GM19099 (cell line): ENCODE measurements around the gene PIBF1.

ENCODE experiments used
- POLR2A ChIP-seq: IDR thresholded peaks from 3 replicates; pipeline ENCODE4 v1.6.1; 2011; ENCODE audit warnings: low read depth; ENCODE audit not compliant: insufficient read length; ENCODE audit errors: extremely low read depth

The PIBF1 gene

DNA sequence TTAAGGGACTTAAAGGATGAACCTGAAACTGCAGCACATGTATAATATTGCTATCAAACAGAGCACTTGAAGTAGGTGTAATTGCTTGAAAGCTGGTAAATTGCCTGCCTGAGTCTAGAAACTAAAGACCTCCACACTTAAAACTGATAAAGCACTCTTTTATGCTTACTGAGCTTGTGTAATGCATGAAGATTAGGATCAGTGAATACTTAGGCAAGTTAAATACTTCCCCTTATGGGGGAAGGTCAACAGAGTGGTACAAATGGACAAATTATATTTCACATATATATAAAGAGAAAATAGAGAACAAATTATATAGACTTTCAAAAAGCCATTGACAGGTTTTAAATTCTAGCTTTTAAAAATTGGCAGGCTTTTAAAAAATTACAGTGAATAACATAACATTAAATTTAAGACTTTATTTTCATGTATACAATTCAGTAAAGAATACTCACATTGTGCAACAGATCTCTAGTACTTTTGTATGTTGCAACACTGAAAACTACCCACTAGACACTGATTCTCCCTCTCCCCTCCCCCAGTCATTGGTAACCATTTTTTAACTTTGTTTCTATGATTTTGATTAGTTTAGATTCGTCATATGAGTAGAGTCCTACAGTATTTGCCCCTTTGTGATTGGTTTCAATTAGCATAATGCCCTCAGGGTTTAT lies 23.9 kb downstream of the PIBF1 start:
- TF ChIP-seq POLR2A: no peak

DNA sequence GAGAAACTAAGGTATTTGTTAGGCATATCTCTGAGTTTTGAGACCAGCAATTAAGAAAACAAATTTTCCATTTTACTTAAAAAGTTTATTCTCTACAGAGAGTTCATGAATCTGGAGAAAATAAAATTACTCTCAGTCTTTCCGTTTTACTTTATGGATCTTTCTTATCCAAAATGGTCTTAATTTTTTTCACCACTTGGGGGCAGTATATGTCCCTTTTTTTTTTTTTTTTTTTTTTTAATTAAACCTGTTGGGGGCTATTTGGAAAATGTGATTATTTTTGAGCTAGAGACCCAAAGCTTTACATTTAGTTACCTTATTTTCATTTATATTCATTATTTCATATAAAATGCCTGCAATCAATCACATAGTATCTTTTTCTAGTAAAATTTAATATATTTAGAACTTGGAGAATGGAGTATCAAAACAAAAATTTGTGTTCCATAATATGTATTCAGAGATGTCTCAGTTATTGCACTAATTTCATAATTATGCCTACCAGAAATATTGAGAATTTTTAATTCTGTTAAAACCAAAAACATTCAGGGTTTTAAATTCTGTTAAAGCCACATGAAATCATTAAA lies 27.1 kb downstream of the PIBF1 start:
- no peak for TF ChIP-seq POLR2A

DNA sequence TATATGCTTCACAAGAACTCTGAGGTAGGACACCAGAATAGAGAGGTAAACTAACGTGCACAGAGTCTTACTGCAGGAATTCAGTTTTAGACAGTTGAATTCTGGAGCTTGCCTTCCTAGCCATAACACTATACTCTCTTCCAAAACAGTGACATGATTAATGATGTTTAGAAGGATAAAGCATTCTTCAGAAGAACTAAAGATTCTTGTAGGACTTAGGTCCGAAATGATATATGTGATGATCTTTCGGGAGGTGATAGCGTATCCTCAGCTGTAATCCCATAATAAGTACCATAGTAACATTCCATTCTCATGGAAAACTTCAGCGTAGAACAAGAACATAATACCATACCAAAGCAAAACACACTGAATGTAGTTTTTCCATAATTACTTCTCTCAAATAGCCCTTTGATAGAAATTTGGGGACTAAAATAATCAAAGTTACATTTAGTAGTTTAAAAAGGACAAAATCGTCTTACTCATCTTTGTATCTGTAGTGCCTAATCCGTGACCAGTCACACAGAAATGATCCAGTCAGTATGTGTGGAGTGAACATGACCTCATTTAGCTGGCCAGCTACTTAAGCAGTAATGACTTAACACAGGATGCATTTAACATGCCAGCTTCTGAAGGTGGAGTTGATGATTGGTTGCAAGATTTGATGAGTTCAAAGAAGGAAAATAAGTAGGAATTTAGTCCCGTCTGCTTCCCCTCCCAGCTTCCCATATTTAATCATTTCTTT lies 38.4 kb downstream of the PIBF1 start:
- TF ChIP-seq POLR2A: no peak

DNA sequence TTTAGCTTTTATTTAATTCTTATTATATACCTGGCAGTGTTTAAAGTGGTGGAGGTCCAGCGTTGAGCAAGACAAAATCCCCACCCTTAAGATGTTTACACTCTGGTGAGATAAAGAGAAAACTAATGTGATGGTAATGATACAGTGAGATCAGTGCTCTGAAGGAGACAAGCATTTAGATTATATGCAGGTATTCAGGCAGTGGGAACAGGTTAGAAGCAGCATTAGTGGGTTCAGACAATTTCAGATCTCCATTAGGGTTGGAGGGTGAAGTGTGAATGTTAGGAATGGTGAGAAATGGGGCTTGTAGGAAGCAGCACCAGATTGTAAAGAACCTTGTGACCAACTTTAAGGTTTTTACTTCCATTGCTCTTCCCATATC lies 39.0 kb downstream of the PIBF1 start:
- no peak for TF ChIP-seq POLR2A

DNA sequence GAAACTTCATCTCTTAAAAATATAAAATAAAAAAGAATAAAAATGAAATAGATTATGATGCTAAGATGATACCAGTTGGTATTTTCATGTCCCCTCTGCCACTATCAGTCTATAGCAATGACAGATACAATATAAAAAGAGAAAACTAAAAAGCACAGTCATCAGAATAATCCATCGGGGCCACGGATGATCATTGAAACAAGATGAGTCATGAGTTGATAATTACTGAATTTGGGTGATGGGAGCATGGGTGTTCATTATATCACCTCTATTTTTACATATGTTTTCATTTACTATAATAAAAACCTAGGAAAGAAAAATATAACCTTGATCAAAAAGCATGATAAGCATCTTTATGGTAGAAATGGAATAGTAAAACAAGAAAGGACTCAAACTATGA lies 41.1 kb downstream of the PIBF1 start:
- TF ChIP-seq POLR2A: no peak

DNA sequence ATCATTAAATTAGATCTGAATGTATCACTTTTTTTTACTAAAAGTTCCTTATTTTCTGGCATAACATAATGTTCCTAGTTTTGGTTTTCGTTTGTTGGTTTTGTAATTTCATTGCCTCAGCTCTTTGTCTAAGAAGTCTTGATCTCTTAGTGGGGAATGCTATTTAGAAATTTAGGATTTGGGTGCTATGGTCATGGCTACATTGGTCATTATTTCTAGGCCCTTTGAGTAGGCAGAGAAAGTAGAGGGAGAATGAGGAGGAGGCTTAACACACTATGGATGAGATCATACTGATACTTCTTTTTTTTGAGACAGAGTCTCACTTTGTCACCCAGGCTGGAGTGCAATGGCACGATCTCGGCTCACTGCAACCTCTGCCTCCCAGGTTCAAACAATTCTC lies 41.8 kb downstream of the PIBF1 start:
- TF ChIP-seq POLR2A: no peak

DNA sequence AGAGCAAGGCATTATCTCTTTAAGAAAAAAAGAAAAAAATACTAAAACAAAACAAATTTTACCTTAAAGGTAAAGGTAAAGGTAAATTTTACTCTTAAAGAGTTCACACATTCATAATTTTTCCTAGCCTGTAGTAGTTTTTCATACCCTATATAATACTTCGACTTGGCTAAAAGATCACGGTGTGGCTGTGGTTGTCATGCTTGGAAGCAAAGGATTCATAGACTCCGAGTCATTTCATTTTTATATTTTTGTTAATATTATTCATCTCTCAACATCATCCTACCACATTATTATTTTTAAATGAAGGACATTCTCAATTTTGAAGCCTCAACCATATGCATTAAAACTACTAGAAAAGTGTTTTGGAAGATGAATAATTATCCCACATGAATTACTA lies 52.7 kb downstream of the PIBF1 start:
- no peak for TF ChIP-seq POLR2A

DNA sequence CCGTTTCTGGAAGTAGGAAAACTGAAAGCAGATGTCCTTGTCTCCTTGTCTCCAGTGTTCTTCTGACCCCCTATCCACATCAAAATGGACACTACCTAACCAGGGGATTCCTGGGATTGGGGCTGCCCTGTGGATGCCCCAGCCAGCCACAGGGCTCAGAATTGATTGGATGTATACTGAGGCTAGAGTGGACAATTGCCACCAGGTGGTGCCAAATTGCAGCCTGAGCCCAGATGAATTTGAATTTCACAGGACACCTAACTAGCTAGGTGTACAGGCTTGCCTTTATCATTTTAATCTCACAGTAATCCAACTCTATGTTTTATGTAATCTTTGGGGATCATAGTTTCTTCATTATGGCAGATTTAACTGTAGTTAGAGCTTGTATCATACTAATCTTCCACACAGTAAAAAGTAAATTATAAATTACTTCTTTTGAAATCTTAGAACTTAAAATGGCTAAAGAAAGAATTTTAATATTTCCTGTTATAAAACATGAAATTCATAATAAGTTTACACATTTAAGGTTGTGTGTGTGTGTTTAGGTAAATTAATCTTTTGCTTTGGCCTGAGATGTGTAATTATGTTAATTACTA lies 58.0 kb downstream of the PIBF1 start:
- TF ChIP-seq POLR2A: no peak

DNA sequence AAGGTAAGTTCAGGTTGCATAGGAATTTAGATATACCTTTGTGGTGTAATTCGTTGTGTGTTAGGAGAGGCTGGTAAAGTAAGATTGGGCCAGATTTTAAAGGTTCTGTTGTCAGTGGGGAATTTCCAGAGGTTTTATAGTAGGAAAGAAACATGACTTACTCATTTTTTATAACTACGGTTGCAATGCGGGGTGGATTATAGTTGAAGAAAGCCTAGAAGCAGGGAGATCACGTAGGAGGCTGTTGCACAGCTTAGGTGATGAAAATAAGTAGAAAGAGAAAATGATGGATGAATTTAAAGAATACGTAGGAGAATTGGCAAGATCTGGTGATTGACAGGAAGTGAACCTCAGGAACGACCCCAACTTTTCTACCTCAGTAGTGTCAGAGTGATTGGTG lies 61.1 kb downstream of the PIBF1 start:
- no peak for TF ChIP-seq POLR2A

DNA sequence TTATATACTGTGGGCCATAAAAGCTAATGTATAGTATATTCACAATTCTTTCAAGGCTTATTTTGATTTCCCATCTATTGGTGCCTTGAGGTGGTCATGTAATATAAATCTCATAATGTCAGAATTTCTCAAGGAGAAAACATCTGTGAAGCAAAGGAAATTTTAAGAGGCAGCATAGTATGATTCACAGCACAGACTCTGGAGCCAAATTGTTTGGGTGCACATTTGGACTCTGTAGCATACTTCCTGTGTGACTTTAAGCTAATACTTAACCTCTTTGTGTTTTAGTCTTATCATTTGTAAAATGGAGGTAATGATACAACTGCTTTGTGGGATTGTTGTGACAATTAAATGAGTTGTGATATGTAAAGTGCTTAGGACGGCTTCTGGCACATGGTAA lies 67.6 kb downstream of the PIBF1 start:
- TF ChIP-seq POLR2A: no peak

DNA sequence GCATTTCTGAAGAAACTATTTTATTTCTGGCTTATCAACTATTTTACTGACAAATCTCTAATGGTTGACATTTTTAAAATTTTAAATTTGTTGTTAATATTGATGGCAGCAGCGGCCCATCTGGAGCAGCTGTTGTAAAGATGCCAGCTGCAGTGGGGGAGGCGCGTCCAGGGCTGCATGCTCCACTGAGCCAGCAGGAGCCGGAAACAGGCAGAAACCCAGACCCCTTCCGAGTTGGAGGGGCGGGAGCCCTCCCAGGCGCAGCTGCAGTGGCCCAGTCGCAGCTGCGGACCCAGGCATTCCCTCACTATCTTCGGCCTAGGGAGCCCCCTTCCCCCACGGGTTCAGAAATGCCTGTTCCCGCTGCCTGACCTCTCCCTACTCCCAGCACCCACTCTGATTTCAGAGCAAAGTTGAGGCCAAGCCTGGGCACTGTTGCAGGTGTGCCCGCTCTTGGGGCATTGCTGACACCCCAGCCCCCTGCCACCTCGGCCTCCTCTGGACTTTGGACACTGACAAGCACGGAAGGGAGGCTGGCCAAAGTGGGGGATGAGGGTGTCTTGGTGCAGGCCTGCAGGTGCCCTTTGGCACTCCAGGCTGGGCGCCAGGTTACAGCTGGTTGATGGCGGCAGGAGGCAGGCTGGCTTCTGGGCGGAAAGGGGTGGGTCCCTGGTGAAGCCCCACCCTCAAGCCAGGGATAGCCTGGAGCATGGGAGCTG lies 69.2 kb downstream of the PIBF1 start:
- no peak for TF ChIP-seq POLR2A

DNA sequence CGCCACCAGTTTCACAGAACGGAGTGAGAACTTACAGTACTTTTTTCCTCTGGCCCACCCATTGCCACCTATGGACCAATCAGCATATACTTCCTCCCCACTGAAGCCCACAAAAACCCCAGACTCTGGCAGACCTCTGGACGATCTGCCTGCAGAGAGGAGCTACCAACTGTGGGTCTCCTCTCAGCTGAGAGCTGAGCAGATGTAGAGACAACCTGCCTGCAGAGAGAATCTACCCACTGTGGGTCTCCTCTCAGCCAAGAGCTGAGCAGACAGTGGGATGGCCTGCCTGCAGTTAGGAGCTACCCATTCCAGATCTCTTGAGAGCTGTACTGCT lies 69.7 kb downstream of the PIBF1 start:
- no peak for TF ChIP-seq POLR2A

DNA sequence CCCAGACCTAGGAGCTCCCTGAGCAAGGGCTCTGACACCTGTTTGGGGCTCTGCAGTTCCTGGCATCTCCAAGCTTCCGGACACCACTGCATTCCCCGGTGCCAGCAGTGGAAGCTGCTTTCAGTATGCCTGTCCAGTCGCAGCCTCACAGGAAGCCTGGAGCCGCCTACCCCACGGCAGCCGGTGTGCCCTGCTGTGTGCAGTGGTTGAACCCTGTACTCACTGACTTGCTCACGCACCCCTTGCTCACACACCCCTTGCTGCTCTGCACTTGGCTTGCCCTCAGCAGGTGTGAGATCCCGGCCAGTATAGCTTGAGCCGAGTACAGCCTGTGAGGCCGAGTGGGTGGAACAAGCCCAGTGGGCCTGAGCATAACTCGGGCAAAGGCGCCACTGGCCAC lies 70.3 kb downstream of the PIBF1 start:
- no peak for TF ChIP-seq POLR2A

DNA sequence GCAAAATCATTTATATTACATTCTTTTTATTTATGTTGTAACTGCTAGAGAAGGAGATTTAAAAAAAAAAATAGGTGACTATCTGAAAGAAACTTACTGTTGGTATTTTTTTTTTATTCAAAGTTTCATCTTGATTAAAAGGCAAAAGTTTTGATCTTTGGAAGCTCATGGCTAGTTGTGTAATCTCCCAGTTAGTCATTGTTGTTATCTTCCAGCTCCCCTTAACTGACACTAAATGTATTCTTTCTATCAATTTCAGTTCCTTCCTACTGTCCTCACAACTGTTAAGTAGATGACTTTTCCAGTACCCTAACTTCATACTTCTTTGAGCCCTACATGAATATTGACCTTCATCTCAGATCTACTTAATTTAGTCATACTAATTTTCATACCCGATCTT lies 71.1 kb downstream of the PIBF1 start:
- TF ChIP-seq POLR2A: no peak
